RWPE2 (cell line): ENCODE measurements around the gene YJU2.

Experiments
- ATAC-seq: fragments of 200-7000 bp; cut with Tn5 transposase; 3 replicates; pipeline ENCODE4 v1.9.1; 2021; ENCODE audit warnings: low read depth
- DNase-seq: peaks from one replicate; pipeline ENCODE4 v3.0.0-alpha.2; 2020; ENCODE audit warnings: low spot score
- H3K27ac ChIP-seq: fragments of 450-650 bp; 2 replicates; pipeline ENCODE4 v1.5.1; 2017; ENCODE audit warnings: mild to moderate bottlenecking; ENCODE audit not compliant: poor library complexity, severe bottlenecking
- H3K27me3 ChIP-seq: fragments of 250-450 bp; sonication (Bioruptor Pico); 2 replicates; pipeline ENCODE4 v1.5.1; 2021; ENCODE audit warnings: mild to moderate bottlenecking, moderate library complexity; ENCODE audit not compliant: insufficient read depth, poor library complexity, severe bottlenecking
- H3K36me3 ChIP-seq: fragments of 250-450 bp; sonication (Bioruptor Pico); 2 replicates; pipeline ENCODE4 v1.5.1; 2020; ENCODE audit warnings: low read depth, mild to moderate bottlenecking, moderate library complexity
- H3K4me1 ChIP-seq: fragments of 250-450 bp; sonication (Bioruptor Pico); 2 replicates; pipeline ENCODE4 v1.5.1; 2021; ENCODE audit warnings: mild to moderate bottlenecking, moderate library complexity; ENCODE audit not compliant: insufficient read depth, poor library complexity, severe bottlenecking
- H3K4me3 ChIP-seq: fragments of 250-450 bp; sonication (Bioruptor Pico); 2 replicates; pipeline ENCODE4 v1.5.1; 2021; ENCODE audit warnings: mild to moderate bottlenecking, moderate library complexity; ENCODE audit not compliant: severe bottlenecking
- H3K9me3 ChIP-seq: fragments of 250-450 bp; sonication (Bioruptor Pico); 2 replicates; pipeline ENCODE4 v1.5.1; 2021; ENCODE audit warnings: mild to moderate bottlenecking, moderate library complexity; ENCODE audit not compliant: severe bottlenecking
- TF ChIP-seq, protein P1 (sequence below): fragments of 450-650 bp; IDR thresholded peaks from one replicate; pipeline ENCODE4 v1.5.1; 2017; ENCODE audit warnings: mild to moderate bottlenecking, moderate library complexity; ENCODE audit not compliant: poor library complexity, severe bottlenecking

Gene YJU2

GRCh38 chr19:4277191-4277696 is 30.4 kb downstream of the YJU2 start:
- Histone ChIP-seq H3K27me3 (peaks cover 29% of the 10 kb centered on the region), H3K27ac (no peak overlapping the region), H3K9me3 (no peaks in the 10 kb centered on the region), H3K36me3 (no peaks in the 10 kb centered on the region), H3K4me1 (no peaks in the 10 kb centered on the region), H3K4me3 (no peak overlapping the region)
- ATAC-seq = no peak
- DNase-seq = no peak
- TF ChIP-seq, protein P1, sequence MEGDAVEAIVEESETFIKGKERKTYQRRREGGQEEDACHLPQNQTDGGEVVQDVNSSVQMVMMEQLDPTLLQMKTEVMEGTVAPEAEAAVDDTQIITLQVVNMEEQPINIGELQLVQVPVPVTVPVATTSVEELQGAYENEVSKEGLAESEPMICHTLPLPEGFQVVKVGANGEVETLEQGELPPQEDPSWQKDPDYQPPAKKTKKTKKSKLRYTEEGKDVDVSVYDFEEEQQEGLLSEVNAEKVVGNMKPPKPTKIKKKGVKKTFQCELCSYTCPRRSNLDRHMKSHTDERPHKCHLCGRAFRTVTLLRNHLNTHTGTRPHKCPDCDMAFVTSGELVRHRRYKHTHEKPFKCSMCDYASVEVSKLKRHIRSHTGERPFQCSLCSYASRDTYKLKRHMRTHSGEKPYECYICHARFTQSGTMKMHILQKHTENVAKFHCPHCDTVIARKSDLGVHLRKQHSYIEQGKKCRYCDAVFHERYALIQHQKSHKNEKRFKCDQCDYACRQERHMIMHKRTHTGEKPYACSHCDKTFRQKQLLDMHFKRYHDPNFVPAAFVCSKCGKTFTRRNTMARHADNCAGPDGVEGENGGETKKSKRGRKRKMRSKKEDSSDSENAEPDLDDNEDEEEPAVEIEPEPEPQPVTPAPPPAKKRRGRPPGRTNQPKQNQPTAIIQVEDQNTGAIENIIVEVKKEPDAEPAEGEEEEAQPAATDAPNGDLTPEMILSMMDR = no peak

DNA sequence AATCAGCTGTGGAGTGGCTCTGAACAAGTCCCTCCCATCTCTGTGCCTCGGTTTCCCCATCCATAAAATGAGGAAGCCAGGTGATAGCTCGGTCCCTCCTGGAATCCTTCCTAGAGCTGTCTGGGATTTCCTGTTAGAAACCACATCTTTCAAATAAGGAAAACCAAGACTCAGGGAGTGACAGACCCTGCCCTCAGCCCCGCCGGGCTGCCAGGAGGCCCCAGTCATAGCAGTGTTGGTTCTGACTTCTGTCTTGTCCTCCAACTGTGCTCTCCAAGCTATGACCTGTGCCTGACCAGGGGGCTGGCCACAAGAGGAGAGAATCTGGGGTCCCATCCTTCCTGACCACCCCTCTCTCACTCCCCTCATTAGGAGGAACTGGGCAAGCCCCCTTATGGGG is 31.1 kb downstream of the YJU2 start:
- ATAC-seq = no peak
- Histone ChIP-seq H3K4me3 (no peak overlapping the region), H3K4me1 (no peaks in the 10 kb centered on the region), H3K36me3 (no peaks in the 10 kb centered on the region), H3K27ac (no peak overlapping the region), H3K27me3 (peaks cover 29% of the 10 kb centered on the region), H3K9me3 (no peaks in the 10 kb centered on the region)
- DNase-seq = no peak
- TF ChIP-seq, protein P1 = no peak

DNA sequence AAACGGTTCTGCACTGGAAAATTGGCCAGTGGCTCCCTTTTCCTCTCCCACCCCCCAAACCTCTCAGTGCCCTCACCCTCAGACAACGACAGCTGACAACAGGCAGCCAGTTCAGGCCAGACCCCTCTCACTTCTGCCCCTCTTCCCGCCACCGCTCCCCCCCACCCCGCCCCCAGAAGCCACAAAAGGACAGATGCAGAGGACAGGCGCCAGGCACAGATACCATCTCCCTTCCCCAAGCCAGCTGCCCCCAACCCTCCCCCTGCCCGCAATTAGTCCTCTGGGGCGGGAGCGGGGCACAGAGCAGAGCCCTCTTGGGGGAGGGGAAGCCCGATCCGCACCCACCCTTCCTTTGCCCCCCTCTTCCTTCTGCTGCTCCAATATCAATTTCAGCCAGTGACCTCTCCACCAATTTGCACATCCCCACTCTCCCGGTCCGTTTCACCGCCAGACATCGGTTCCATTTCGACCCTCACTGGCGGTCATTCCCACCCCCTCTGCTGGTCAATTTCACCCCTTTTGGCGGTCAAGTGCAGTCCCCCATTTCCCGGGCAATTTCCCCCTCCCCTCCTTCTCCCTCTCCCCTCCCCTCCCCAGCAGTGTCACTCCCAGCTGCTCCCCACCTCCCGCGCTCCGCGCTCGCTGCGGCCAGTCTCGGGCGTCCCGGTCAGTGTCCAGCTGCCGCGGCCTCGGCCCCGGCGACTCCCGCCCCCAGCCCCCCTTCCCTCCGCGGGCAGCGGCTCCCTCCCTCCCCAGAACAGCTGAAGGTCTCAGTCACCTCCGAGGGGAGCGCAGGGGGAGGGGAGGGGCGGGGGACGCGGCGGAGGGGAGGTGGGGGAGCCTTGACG is 31.8 kb downstream of the YJU2 start, which contains the start of gene SHD:
SHD (plus strand) TSS at position 848 of the 848 bp plus-strand sequence. CDS start 798 bp downstream, outside the sequence.
- TF ChIP-seq, protein P1 = no peak
- peaks cover 29% of the 10 kb centered on the region for H3K27me3 ChIP-seq
- no peaks in the 10 kb centered on the region for H3K9me3 ChIP-seq
- ATAC-seq (no peak), DNase-seq (no peak)
- no peaks in the 10 kb centered on the region for H3K36me3 ChIP-seq
- H3K4me3 ChIP-seq = no peak within 1 kb of the TSS
- H3K4me1 ChIP-seq = no peaks in the 10 kb centered on the region
- H3K27ac ChIP-seq = no peak within 1 kb of the TSS

DNA sequence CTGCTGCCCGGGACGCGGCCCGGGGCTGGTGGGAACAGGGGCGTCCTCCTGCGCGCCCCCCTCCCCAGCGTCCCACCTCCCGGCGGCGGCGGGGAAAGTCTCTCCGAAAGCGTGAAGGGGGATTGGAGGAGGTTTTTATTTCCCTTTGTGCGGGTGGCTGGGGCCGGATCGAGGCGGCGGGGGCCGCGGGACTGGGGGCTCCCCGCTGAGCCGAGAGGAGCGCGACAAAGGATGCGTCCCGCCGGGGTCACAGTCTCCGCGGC is 32.3 kb downstream of the YJU2 start:
- ATAC-seq = no peak
- Histone ChIP-seq H3K4me1 (no peaks in the 10 kb centered on the region), H3K36me3 (no peaks in the 10 kb centered on the region), H3K27ac (no peak overlapping the region), H3K9me3 (no peaks in the 10 kb centered on the region), H3K4me3 (no peak overlapping the region), H3K27me3 (peaks cover 29% of the 10 kb centered on the region)
- DNase-seq = no peak
- TF ChIP-seq, protein P1 = no peak
